ENCODE results near the gene PLEKHN1.
A peak's percentile ranks its signal among the peaks of the same experiment; 100 is the strongest.
"Not testable (repeated sequence)": the region's sequence is repeated elsewhere in the genome, so short reads cannot be mapped to it uniquely, and the experiment has no call there.

Gene PLEKHN1

GRCh38 chr1:974293-974640 lies 8.0 kb downstream of the PLEKHN1 start:
- no peak for DNase-seq (ENCODE audit: low read depth, low spot score)

GRCh38 chr1:974687-975328 lies 8.5 kb downstream of the PLEKHN1 start:
- DNase-seq (ENCODE audit: low read depth, low spot score) = no peak

GRCh38 chr1:975365-975764 lies 9.1 kb downstream of the PLEKHN1 start:
- DNase-seq (ENCODE audit: low read depth, low spot score) = no peak

- peak; percentile 23 for DNase-seq (ENCODE audit: low read depth, low spot score)
Measured at GRCh38 chr1:975896-976683, 9.8 kb downstream of the PLEKHN1 start.

- not testable (repeated sequence) for DNase-seq (ENCODE audit: low read depth, low spot score)
Measured at GRCh38 chr1:976791-977190, 10.5 kb downstream of the PLEKHN1 start.

GRCh38 chr1:978069-978834 lies 12.0 kb downstream of the PLEKHN1 start:
- DNase-seq (ENCODE audit: low read depth, low spot score) = no peak

- no peak for DNase-seq (ENCODE audit: low read depth, low spot score)
Measured at GRCh38 chr1:978835-979743, 12.8 kb downstream of the PLEKHN1 start.

- DNase-seq (ENCODE audit: low read depth, low spot score) = no peak
Measured at GRCh38 chr1:979744-980072, 13.4 kb downstream of the PLEKHN1 start.

- no peak for DNase-seq (ENCODE audit: low read depth, low spot score)
Measured at GRCh38 chr1:980137-980571, 13.9 kb downstream of the PLEKHN1 start.

- no peak for DNase-seq (ENCODE audit: low read depth, low spot score)
Measured at GRCh38 chr1:980602-981395, 14.5 kb downstream of the PLEKHN1 start.

- DNase-seq (ENCODE audit: low read depth, low spot score) = no peak
Measured at GRCh38 chr1:981491-981954, 15.2 kb downstream of the PLEKHN1 start.

- no peak for DNase-seq (ENCODE audit: low read depth, low spot score)
Measured at GRCh38 chr1:981955-982558, 15.8 kb downstream of the PLEKHN1 start, which contains the start of gene PERM1. TSS of gene PERM1 (minus strand) at chr1:982093. CDS start at chr1:981029, 1,064 bp downstream.

GRCh38 chr1:982765-983436 lies 16.6 kb downstream of the PLEKHN1 start:
- no peak for DNase-seq (ENCODE audit: low read depth, low spot score)

GRCh38 chr1:983798-984475 lies 17.7 kb downstream of the PLEKHN1 start:
- no peak for DNase-seq (ENCODE audit: low read depth, low spot score)

- no peak for DNase-seq (ENCODE audit: low read depth, low spot score)
Measured at GRCh38 chr1:984476-984814, 18.2 kb downstream of the PLEKHN1 start.

GRCh38 chr1:985126-985525 lies 18.8 kb downstream of the PLEKHN1 start:
- DNase-seq (ENCODE audit: low read depth, low spot score) = no peak

GRCh38 chr1:988061-988460 lies 21.8 kb downstream of the PLEKHN1 start:
- not testable (repeated sequence) for DNase-seq (ENCODE audit: low read depth, low spot score)

GRCh38 chr1:991275-991674 lies 25.0 kb downstream of the PLEKHN1 start:
- not testable (repeated sequence) for DNase-seq (ENCODE audit: low read depth, low spot score)

- no peak for DNase-seq (ENCODE audit: low read depth, low spot score)
Measured at GRCh38 chr1:991895-992294, 25.6 kb downstream of the PLEKHN1 start.
